Fibroblast of lung (primary cell): ENCODE data around the gene C1orf146. TPM values are rescaled to one million over a fixed set of nuclear protein-coding genes. Genes with fewer than 3 reads are reported as not detected.

Source experiments
- DNase-seq, 2 donors: peaks; one replicate each; pipeline versions ENCODE4 v3.0.0 to v3.0.0-alpha.2; 2010; ENCODE audit warnings: low read depth in 2 of 2
- H2AFZ ChIP-seq: 2 replicates; pipeline ENCODE4 v1.5.1; 2012; ENCODE audit warnings: low read length, control low read depth, inconsistent platforms
- H3K27ac ChIP-seq: 2 replicates; pipeline ENCODE4 v1.5.1; 2011; ENCODE audit warnings: low read length, control low read depth; ENCODE audit not compliant: insufficient read depth
- H3K27me3 ChIP-seq: 2 replicates; pipeline ENCODE4 v1.5.1; 2011; ENCODE audit warnings: mild to moderate bottlenecking, low read length; ENCODE audit not compliant: control insufficient read depth, insufficient read depth
- H3K36me3 ChIP-seq: 2 replicates; pipeline ENCODE4 v1.5.1; 2011; ENCODE audit warnings: low read length; ENCODE audit not compliant: control insufficient read depth, insufficient read depth
- H3K4me1 ChIP-seq: 2 replicates; pipeline ENCODE4 v1.5.1; 2011; ENCODE audit warnings: low read length; ENCODE audit not compliant: control insufficient read depth, insufficient read depth; ENCODE audit errors: extremely low read depth
- H3K4me2 ChIP-seq: 2 replicates; pipeline ENCODE4 v1.5.1; 2011; ENCODE audit warnings: low read length, control low read depth; ENCODE audit not compliant: insufficient read depth; ENCODE audit errors: extremely low read depth
- H3K4me3 ChIP-seq, 4 experiments: fragments of 200-600 bp in 1 of 4; sonication (generic) in 1 of 4; replicated peaks in 1 of 4; 2 replicates each; pipeline ENCODE4 v1.5.1; 2011 to 2016; ENCODE audit warnings: low read length in 4 of 4, low read depth in 3 of 4, mild to moderate bottlenecking in 3 of 4, control low read depth in 2 of 4, inconsistent platforms in 1 of 4, mixed read lengths in 1 of 4; ENCODE audit not compliant: insufficient read depth in 1 of 4; ENCODE audit errors: control extremely low read depth in 1 of 4
- H3K79me2 ChIP-seq: 2 replicates; pipeline ENCODE4 v1.5.1; 2012; ENCODE audit warnings: mild to moderate bottlenecking, low read length, inconsistent platforms; ENCODE audit not compliant: control insufficient read depth, insufficient read depth
- H3K9ac ChIP-seq: 2 replicates; pipeline ENCODE4 v1.5.1; 2011; ENCODE audit warnings: mild to moderate bottlenecking, low read length, control low read depth; ENCODE audit not compliant: insufficient read depth
- H3K9me3 ChIP-seq: 2 replicates; pipeline ENCODE4 v1.5.1; 2012; ENCODE audit warnings: low read depth, low read length; ENCODE audit not compliant: control insufficient read depth, insufficient read depth
- H4K20me1 ChIP-seq: 2 replicates; pipeline ENCODE4 v1.5.1; 2011; ENCODE audit warnings: low read length; ENCODE audit not compliant: control insufficient read depth, insufficient read depth; ENCODE audit errors: extremely low read depth
- EZH2 ChIP-seq: IDR thresholded peaks from 2 replicates; pipeline ENCODE4 v1.5.1; 2012; ENCODE audit warnings: low read length, control low read depth, mild to moderate bottlenecking; ENCODE audit errors: missing control alignments
- polyA plus RNA-seq, 2 donors: library from polyadenylated mRNA; depleted of rRNA in 1 of 2; stranded (reverse) in 1 of 2; unstranded in 1 of 2; fragments of >200 nt; gene quantifications; 2 replicates each; pipeline ENCODE4 v1.2.1, GENCODE V29; 2011 to 2012; ENCODE audit warnings: missing spikeins in 1 of 2
- total RNA-seq: library from RNA; depleted of rRNA; stranded (reverse); fragments of >200 nt; gene quantifications from 2 replicates; pipeline ENCODE4 v1.2.1, GENCODE V29; 2014
- TF ChIP-seq, protein P1 (sequence below), 2 donors: IDR thresholded peaks in 1 of 2; conservative IDR thresholded peaks in 1 of 2; 1 replicate in 1 of 2; 2 replicates in 1 of 2; pipeline ENCODE4 v1.5.1; 2011 to 2012; ENCODE audit warnings: low read length in 2 of 2, control low read depth in 1 of 2, inconsistent platforms in 1 of 2, low read depth in 1 of 2, mild to moderate bottlenecking in 1 of 2

C1orf146 gene
- total and polyA plus RNA-seq, 2 donors (not counting 1 experiment from before 2014, with no cell fraction given): not detected

DNA sequence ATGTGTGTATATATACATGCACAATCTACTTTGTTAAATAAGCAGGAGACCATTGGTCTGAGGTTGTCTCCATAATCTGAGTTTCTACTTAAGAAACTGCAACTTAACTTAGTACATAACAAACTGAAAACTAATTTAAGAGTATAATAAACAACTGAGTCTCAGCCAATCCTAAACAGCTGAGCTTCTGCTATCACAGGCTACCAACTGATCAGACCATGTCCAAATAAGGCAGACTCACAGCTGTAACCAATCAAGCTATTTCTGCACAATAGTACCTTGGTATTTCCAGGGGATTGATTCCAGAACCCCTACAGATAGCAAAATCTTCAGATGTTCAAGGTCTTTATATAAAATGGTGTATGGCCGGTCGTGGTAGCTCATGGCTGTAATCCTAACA lies 26.0 kb upstream of the C1orf146 start:
- no peak overlapping the region for H3K27ac ChIP-seq
- no peaks in the 10 kb centered on the region for H3K4me1 ChIP-seq
- no peaks in the 10 kb centered on the region for H3K79me2 ChIP-seq
- no peak for DNase-seq
- no peaks in the 10 kb centered on the region for H3K27me3 ChIP-seq
- H3K4me3 ChIP-seq: no peak overlapping the region
- H2AFZ ChIP-seq: no peak overlapping the region
- no peaks in the 10 kb centered on the region for H3K36me3 ChIP-seq
- H3K9me3 ChIP-seq: no peaks in the 10 kb centered on the region
- no peaks in the 10 kb centered on the region for H4K20me1 ChIP-seq
- H3K9ac ChIP-seq: no peak overlapping the region
- no peak overlapping the region for H3K4me2 ChIP-seq
- no peak for TF ChIP-seq EZH2
- TF ChIP-seq, protein P1, sequence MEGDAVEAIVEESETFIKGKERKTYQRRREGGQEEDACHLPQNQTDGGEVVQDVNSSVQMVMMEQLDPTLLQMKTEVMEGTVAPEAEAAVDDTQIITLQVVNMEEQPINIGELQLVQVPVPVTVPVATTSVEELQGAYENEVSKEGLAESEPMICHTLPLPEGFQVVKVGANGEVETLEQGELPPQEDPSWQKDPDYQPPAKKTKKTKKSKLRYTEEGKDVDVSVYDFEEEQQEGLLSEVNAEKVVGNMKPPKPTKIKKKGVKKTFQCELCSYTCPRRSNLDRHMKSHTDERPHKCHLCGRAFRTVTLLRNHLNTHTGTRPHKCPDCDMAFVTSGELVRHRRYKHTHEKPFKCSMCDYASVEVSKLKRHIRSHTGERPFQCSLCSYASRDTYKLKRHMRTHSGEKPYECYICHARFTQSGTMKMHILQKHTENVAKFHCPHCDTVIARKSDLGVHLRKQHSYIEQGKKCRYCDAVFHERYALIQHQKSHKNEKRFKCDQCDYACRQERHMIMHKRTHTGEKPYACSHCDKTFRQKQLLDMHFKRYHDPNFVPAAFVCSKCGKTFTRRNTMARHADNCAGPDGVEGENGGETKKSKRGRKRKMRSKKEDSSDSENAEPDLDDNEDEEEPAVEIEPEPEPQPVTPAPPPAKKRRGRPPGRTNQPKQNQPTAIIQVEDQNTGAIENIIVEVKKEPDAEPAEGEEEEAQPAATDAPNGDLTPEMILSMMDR (conservative IDR thresholded peaks at IDR 0.05 in 1 of 2, IDR thresholded peaks at IDR 0.05 in 1 of 2; ENCODE audit: low read depth in 1 of 2, low read length in 2 of 2): no peak

DNA sequence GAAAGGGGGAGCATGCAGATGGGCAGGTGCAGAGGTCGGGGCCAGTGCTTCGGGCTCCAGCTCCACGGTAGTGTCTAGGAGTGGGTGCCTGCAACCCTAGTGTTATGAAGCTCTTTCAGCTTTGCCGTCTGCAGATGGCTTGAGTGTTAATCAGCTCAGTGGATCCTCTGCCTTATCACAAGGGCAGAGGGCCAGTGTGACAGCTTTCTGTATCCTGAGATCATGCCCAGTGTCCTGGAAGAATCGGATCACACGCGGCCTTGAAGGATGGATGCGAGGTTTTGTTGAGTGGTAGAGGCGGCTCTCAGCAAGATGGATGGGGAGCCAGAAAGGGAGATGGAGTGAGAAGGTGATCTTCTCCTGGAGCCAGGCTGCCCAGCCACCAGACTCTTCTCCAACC lies 25.5 kb upstream of the C1orf146 start:
- Histone ChIP-seq H3K9ac (no peak overlapping the region), H3K27me3 (no peaks in the 10 kb centered on the region), H3K4me2 (no peak overlapping the region), H3K27ac (no peak overlapping the region), H4K20me1 (no peaks in the 10 kb centered on the region), H3K4me3 (no peak overlapping the region), H3K36me3 (no peaks in the 10 kb centered on the region), H3K4me1 (no peaks in the 10 kb centered on the region), H3K9me3 (no peaks in the 10 kb centered on the region), H3K79me2 (no peaks in the 10 kb centered on the region), H2AFZ (no peak overlapping the region)
- TF ChIP-seq EZH2: no peak
- TF ChIP-seq, protein P1 (conservative IDR thresholded peaks at IDR 0.05 in 1 of 2, IDR thresholded peaks at IDR 0.05 in 1 of 2; ENCODE audit: low read depth in 1 of 2, low read length in 2 of 2): no peak
- no peak for DNase-seq

DNA sequence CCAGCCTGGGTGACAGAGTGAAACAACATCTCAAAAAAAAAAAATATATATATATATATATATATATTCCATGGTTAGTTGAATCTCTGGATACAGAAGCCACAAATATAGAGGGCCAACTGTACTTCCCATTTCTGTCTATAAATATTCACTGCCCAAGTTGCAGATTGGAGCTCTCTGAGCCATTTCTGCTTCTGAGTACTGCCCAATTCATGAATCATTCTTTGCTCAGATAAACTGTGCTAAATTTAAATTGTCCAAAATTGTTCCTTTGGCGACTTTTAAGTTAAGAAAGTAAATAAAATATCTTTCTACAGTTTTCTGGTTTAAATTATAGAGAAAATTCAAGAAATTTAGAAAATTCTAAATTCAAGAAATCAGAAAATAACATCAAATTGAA lies 23.2 kb upstream of the C1orf146 start:
- no peak for DNase-seq
- Histone ChIP-seq H3K9ac (no peak overlapping the region), H3K79me2 (no peaks in the 10 kb centered on the region), H3K27ac (no peak overlapping the region), H3K4me3 (no peak overlapping the region), H4K20me1 (no peaks in the 10 kb centered on the region), H3K4me2 (no peak overlapping the region), H2AFZ (no peak overlapping the region), H3K4me1 (no peaks in the 10 kb centered on the region), H3K27me3 (no peaks in the 10 kb centered on the region), H3K9me3 (no peaks in the 10 kb centered on the region), H3K36me3 (no peaks in the 10 kb centered on the region)
- TF ChIP-seq EZH2: no peak
- TF ChIP-seq, protein P1 (conservative IDR thresholded peaks at IDR 0.05 in 1 of 2, IDR thresholded peaks at IDR 0.05 in 1 of 2; ENCODE audit: low read depth in 1 of 2, low read length in 2 of 2): no peak
